NCI-H524 (cell line): ENCODE data around the gene MYO5A.
A peak's percentile ranks its signal among the peaks of the same experiment; 100 is the strongest.

Experiments used
- DNase-seq, 2 experiments: peaks; one replicate each; lab custom pipeline; 2025; lab: John Stamatoyannopoulos, UW

MYO5A gene

DNA sequence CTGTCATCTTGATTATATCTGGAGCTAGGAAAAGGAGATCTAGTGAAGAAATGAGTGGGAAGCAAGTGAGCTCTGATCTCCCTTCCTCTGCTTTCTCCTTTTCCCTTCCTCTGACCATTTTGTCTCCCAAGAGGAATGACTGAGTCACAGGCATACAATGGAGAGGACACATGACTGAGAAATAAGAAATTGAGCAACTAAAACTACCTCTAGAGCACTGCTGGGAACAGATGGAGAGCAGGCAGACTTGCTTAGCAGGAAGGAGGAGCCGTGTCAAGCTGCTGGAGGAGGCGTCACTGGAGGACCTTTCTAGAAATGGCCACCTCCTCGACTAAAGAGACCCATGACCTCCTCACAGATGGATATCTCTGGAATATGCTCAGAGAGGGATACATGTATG lies 166.2 kb downstream of the MYO5A start:
- no peak for DNase-seq

DNA sequence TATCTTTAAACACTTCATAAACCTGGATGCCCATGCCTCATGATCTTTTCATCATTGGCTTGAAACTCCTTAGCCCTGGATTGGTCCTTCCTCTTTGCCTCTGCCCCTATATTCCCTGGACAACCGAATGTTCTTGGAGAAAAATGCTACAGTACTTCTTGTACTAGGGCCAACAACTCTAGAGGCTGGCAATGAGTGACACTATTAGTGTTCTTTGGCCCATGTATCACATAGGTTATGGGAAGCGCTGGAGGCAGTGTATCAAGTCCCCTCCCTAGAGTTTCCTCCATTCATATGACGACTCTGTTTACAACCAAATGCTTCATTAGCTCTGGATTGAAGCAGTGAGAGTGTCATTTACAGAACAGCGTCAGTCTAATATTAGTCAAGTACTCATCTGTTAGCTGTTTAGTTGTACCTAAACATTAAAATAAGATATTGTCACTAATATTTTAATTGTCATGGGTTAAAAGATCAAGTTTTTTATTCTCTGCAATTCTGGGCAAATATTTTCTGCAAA lies 166.6 kb downstream of the MYO5A start:
- DNase-seq, result no peak

DNA sequence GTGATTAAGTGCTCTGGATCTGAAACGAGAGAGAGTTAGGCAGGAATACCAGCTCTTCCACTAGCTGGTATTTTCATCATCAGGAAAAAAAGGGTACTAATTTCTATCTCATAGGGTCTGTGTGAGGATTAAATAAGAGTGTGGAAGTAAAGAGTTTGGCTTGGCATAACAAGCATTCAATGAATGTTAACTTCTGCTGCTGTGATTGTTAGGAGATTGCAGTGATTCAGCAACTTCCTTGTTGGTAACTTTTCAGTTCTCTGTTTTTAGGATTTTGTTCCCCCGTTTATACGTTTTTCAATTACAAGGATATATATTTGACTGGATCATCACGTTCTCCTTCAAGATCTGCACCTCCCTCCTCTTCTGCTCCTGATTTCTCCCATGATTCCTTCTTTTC lies 167.2 kb downstream of the MYO5A start:
- no peak for DNase-seq

DNA sequence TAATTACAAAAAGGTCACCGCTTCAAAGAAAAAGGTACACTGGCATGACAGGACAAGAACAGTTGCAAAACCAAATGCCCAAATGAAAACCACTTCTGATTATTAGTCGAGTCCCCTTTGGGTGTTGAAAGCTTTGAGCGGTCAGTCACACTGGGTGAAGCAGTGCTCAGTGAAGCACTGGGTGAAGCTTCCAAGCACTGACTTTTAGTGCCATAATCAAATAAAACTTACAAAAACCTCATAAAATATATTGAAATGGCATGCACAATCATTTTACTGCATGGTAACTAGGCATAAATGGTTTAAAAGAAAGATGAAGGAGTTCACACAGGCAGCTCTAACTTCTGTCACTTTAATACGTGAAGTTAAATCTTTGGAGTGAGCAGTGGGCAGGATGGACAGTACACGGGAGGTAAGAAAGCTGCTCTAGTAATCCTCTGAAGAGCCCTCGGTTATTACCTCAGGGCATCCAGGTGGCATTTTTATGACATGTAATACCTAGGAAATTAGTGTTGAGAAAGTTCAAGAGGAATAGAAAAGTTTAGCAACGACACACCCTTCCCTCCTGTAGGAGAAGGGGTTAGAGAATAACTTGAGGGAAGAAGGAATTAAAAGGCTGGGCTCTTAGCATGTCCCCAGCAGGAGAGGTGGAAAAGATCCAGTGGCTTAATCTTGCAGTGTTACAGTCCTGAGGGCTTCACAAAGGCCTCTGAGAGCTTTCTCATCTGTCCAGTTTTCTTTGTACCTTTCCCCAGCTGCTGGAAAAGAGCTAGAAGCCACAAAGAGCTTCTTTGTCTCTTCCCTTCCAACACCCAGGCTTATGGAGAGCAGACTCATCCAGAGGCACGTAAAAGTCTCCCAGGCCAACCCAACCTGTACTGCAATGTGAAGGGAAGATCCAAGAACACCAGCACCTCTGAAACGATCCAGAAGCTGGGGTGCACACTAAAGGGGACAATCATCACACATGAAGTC lies 168.2 kb downstream of the MYO5A start:
- DNase-seq, result peak in 1 of 2 experiments; percentile 12

DNA sequence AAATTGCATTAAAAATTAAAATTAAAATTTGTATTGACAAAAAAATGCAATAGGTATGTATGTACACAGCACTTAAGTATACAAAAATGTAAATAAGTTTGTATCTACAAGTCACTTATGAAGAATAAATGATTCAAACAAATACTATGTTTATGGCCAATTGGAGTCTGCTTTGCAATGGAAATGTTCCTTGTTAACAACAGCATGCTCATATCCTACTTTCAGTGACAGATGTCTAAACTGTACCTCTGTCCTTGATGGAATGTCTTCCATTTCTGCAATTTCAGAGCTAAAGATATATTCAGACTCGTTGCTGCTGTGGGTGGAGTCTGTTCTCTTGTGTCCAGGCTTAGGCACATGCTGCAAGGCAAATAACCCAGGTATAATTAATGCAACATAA lies 169.0 kb downstream of the MYO5A start:
- DNase-seq, result no peak

DNA sequence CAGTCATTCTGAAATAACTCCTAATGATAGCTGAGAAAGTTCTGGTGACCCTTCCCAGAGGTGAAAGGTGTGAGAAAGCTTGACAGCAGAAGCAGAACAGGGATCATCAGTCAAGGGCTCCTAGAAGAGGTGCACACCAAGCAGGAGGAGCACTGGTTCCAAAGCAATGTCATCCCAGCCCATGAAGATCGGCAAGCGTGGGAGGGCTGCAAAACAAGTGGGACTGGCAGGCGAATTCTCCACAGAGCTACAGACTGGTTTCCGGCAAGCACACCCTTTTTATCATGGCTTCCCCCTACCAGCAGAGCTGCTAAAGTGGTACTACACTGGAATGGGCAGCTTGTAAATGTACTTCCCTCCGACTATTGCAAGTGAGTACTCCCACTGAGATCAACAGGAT lies 170.7 kb downstream of the MYO5A start:
- no peak for DNase-seq

DNA sequence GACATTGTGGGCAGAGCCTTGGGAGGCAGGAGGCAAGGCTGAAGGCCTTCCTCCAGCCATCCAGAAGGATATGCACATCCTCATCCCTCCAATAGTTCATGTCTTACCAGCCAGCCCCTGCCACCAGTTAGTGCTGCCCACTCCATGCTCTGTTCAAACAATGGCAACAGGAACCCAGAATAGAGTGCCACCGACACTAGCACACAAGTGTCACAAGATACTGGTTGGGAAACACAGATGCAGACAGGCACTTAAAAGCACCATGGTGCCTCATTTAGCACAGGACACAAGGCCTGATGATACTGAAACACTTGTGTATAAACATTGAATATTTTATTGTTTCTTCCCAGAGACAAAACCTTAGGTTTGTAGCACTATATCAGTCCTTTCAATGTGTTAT lies 176.6 kb downstream of the MYO5A start:
- DNase-seq, result no peak

DNA sequence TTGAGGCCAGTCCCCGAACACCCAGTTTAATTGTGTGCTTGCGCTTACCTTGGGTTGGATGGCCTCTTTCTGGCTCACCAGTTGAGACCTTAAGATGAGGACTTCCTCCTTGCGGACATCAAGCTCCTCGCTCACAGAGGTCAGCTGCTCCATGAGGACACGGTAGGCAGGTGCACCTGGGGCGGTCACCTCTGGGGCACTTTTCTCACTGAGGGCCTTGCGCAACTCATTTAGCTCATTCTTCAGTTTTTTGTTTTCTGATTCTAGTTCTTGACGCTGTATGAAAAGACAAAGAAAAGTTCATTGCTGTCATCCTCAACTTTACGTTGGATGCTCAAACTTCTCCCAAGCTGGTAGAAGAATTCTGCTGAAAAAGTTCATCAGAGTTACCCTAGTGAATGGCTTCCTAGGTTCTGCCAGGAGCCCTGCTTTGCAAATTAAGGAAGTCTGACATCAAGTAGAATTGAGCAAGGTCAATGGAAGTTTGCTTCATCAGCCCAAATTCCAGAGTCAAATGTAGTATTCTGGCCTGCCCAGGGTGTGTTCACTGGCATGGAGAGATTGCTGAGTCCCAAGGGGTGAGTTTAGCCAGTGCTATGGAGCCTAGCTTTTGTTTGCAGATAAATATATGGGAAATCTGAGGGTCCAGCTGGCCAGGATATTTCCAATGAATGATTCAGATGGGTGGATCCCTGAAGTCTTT lies 177.3 kb downstream of the MYO5A start:
- DNase-seq, result no peak

DNA sequence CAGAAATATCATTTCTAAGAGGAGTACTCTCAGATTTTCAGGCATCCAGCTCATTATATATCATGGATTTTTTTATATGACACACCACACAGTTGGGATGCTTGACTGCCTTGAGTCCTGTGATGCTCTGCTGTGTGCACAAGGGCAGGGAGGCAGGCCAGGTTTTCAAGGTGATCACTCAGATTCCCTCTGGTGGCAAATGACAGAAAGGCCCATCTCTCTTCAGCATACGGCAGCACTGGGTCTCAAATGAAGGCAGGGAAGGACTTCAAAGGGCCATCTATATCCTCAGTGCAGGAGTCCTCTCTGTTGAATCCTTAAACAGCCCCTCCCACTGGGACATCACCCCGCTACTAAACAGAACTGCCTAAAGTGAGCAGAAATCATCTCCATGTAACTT lies 178.3 kb downstream of the MYO5A start:
- no peak for DNase-seq

DNA sequence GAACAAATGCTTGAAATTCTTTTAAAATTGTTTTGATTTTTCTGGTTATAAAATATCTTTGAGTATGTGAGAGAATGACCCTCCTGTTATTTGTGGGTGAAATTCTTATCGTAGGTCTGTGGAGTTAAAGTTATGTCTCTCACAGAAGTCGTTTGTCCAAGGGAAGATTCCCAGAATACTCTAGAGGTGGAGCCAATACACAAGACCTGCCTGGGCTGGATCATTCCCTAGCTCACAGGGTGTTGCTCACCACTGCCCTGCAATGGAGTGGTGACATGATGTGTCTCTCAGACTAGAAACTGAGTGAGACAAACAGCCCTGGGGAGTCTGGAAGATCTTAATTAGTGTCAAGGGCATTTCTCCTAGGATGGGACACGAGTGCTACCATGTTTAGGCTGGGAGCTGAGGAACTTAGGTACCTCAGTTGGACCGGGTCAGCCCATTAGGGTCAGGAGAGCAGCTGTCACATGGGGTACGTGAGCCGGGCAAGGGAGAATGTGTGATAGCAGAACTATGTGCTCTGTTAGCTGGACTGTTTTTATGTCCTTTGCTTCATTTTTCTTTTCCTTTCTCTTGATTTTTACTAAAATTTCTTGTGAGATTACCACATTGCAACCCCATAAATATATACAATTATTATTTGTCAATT lies 179.5 kb downstream of the MYO5A start:
- peak in 1 of 2 experiments; percentile 7 for DNase-seq

DNA sequence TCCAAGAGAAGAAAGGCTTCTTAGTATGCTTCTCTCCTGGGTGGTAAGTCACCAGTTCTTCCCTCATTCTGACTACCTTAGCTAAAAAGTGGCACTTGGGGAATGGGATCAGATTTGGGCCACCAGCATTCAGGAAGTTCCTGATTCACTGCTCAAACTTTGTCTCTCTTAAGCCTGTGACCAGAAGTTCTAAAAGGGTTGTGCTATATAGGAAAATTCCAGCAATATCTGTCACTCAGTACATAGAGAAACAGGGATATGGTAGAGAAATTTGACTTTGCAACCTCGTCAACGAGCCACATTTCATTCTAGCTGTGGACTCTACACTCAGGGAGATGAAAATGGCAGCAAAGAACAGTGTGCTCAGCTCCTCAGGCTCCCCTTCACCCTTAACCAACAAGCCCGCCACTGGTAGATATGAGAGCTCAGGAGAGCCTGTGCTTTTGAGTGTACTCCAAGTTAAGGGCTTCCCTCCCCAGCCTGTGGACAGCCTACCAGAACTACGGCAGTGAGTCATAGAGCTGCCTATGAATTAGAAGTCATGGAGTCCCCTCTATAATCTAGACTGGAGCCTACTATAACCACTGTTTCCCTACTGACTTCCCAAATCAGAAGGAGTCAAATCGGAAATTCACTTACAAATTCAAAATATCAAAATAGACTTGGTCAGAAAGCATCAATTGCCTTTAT lies 180.5 kb downstream of the MYO5A start:
- DNase-seq, result no peak

DNA sequence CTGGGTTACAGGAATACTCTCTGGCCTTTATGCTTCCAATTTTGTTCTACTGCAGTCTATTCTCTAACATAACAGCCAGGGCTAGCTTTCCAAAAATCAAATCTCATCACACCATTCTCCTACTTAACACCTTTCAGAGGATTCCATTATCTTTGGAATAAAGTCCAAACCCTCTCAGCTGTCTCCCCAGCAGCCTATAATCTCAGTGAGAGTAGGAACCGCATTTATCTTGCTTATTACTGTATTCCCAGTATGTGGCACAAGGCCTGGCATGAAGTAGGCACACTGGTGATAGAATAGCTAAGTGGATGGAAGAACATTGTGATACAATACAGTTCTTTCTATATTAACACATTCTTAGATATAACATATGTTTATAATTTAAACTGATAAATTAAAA lies 184.1 kb downstream of the MYO5A start:
- no peak for DNase-seq

DNA sequence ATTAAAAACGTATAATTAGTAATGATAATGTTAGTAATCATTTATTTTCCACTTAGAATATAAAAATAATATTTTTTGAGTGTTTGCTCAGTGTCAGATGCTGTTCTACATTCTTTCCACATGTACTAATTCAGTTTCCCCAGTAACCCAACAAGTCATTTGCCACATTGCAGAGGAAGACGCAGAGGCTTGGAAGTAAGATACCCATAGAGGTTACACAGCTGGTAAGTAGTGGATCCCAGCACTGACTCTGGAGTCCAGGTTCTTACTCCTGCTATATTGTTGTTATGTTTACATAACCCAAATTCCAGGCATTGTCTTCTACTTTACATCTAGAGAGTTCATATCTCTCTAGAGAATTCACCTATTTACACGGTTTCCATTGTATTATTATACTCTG lies 184.8 kb downstream of the MYO5A start:
- no peak for DNase-seq

DNA sequence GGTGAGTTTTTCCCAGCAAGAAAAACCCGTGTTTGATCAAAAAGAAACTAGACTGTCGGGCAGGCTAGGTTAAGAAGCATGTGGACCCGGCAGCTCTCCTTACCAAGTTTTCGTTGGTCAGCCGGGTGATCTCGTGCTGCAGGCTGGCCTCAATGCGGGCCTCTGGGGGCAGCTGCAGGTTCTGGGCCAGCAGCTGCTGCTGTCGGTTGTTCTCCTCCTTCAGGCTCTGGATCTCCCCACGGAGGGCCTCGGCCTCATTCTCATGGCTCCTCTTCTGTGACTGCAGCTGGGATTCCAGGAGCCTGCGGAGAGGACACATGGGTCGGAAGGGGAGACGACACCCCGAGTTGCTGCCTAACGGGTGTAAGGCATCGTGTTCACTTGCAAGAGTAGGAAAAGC lies 188.6 kb downstream of the MYO5A start:
- no peak for DNase-seq

DNA sequence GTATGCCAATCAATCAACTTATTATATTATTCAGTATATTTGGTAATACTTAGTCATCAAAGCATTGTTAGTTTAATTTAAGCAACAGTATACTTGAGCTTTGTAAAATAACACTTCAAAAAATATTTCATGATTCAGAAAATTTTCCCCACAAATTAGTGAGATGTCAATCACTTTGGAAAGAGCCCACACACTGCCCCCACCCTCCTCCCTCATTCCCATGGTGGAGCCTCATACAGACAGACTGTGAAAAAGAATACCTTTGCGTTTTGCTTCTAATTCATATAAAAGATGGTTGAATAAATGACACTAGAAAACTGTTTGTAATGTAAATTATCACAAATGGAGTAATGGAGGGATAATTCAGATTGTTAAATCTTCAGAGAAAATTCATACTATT lies 189.8 kb downstream of the MYO5A start:
- DNase-seq, result no peak

DNA sequence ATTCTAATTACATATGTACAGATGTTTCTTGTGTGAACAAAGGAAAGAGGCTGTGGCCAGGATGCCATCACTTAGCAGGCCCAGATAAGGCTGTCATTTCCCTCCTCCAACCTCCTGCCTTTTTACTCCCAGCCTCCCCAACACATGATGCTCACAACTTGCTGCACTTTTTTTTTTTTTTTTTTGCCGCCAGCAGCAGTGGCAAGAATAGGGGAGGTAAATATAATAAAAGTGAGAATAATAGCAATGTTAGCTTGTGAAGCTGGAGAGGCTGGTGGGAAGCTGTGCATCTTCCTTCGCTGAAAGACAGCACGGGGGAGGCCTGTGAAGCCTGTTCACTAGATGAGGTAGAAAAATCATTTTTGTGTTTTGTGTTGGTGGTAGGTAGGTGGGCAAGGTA lies 190.6 kb downstream of the MYO5A start:
- peak in 1 of 2 experiments; percentile 21 for DNase-seq

DNA sequence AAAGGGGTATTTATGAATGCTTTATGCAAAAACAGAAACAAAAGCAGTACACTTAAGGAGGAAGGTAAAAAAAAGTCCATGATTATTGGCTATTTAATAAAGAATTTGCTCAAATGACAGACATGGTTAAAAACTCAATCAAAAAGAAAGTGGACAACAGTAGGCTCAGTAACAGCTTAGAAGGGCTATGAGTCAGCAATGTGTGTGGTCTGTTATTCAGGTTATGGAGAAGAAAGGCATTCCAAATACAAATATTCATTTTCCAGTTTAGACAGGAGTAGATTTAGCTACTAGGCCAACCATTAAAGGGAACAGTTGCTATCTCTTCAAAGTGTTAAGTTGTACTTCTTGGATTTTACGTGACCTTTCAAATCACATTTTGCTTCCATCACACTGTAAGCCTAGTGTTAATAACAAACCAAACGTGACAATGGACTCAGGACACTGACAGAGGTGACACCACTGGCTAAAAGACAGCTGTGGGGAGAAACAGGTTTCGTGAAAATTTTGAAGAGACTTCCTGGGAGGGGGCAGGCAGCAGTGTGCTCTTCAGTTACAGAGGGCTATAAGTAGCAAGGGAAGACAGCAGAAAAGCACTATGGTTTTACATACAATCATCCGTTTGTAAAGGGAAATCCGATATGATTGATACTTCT lies 191.4 kb downstream of the MYO5A start:
- no peak for DNase-seq

DNA sequence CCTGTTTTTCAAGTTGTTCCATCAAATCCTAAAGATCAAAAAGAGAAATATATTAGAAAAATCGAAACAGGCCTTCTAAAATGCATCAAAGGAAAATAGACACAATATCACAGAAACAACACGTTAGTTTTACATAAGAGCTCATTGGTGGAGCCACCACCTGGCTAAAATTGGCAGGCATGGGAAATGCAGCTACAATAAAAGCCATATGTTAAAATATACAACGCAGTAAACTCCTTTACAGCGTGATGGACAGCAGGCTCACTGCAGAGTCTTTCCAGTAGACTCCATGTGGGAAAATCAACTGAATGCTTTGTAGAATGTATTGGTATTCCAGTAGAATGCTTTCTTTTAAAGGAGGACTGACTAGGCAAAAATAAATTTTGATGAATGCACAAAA lies 192.2 kb downstream of the MYO5A start:
- peak; percentile 12 to 72 for DNase-seq

DNA sequence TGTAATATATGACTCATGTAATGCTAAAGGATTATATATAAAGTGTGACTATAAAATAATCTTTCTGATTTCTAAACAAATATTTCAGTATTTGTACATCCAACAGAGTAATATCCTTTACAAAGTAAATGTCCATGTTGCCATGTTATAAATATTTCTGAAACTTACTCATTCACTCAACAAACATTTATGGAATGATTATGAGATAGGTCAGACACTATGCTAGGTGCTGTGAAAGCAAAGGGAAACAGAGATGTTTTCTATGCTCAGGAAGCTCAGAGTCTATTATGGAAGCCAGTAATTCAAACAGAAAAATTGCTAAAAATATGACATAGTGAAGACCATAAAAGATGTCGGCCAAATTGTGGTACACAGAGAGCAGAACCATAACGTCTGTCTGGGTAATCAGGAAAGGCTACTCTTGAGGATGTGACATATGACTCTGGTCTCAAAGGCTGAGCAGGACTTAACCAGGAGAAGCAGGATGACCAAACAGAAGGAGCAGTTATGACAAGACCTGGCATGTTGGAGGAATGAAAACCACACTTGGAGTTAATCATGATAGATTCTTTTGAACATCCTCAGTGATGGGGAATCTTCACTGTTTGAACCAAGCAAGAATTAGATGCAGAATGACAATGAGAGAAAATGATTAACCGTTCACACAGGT lies 194.1 kb downstream of the MYO5A start:
- no peak for DNase-seq

DNA sequence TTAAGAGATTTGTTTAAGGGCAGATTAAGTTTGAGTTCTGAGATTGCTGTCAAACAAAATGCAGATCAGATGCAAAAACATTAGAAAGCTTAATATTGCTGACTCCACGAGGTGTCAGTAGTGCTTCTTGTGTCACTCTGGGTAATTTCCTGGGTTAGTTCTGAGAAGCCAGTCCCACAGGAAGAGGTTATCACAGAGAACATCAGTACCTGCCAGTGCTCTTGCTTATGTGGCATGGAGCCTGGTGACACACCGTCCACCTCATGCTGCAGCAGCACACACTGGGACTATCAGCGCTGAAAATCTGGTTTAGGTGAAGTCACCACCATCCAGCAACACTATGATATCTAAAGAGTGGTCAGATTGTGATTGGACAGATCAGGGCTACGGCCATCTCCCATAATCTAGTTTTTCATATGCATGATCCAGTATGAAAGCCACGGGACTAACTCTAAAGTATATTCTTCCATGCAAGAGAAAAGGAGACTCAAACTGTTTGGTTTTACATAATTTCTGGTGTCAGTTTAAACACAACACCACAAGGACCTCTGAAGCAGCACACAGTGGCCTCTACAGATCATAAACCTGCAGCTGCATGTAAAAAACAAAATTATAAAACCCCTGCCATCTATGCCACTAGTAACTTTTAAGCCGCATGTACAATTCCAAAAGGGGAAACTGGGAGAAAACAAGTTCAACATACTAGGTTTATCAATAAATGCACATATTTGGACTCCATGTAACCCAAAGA lies 197.0 kb downstream of the MYO5A start:
- peak; percentile 23 to 77 for DNase-seq
